Measurements from ENCODE around the gene CTNNA3. TPM values are rescaled to one million over a fixed set of nuclear protein-coding genes. Genes with fewer than 3 reads are reported as not detected.

CTNNA3 gene
- total and polyA plus RNA-seq, 2 of the 4 experiments (the other 2 are of a cell fraction), result 0.19 to 0.90 TPM

GRCh38 chr10:66942407-66942806, 753.6 kb downstream of the CTNNA3 start:
- H3K4me1 ChIP-seq (ENCODE audit: control insufficient read depth, insufficient read depth, low read length), result no peaks in the 10 kb centered on the region
- H3K36me3 ChIP-seq (ENCODE audit: control insufficient read depth, insufficient read depth, low read length), result no peaks in the 10 kb centered on the region
- H2AK9ac ChIP-seq (replicated peaks; ENCODE audit: low read depth, low read length, poor library complexity), result no peak overlapping the region
- CTCF ChIA-PET, result no interaction called here
- no peak overlapping the region for H3K9ac ChIP-seq (ENCODE audit: low read depth, low read length)
- H3K9me1 ChIP-seq (ENCODE audit: insufficient read depth, low read length), result no peaks in the 10 kb centered on the region
- no peak for TF ChIP-seq CEBPB (IDR thresholded peaks at IDR 0.05; ENCODE audit: low read depth, low read length)
- TF ChIP-seq, protein P1, sequence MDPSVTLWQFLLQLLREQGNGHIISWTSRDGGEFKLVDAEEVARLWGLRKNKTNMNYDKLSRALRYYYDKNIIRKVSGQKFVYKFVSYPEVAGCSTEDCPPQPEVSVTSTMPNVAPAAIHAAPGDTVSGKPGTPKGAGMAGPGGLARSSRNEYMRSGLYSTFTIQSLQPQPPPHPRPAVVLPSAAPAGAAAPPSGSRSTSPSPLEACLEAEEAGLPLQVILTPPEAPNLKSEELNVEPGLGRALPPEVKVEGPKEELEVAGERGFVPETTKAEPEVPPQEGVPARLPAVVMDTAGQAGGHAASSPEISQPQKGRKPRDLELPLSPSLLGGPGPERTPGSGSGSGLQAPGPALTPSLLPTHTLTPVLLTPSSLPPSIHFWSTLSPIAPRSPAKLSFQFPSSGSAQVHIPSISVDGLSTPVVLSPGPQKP (IDR thresholded peaks at IDR 0.05; ENCODE audit: borderline replicate concordance, low read depth, low read length), result no peak
- no peak for TF ChIP-seq BHLHE40 (IDR thresholded peaks at IDR 0.05; ENCODE audit: low read depth, low read length)
- TF ChIP-seq RFX5 (IDR thresholded peaks at IDR 0.05; ENCODE audit: low read depth, low read length), result no peak
- TF ChIP-seq MAZ (IDR thresholded peaks at IDR 0.05; ENCODE audit: borderline replicate concordance, low read depth, low read length), result no peak
- no peak for TF ChIP-seq POLR2A (IDR thresholded peaks at IDR 0.05; ENCODE audit: low read depth, low read length)
- TF ChIP-seq USF2 (IDR thresholded peaks at IDR 0.05; ENCODE audit: low read depth, low read length), result no peak
- no peak for TF ChIP-seq RCOR1 (IDR thresholded peaks at IDR 0.05; ENCODE audit: insufficient replicate concordance, low read length)
- TF ChIP-seq RAD21 (IDR thresholded peaks at IDR 0.05; ENCODE audit: low read length), result no peak
- no peak for TF ChIP-seq MAFK (IDR thresholded peaks at IDR 0.05; ENCODE audit: low read depth, low read length)
- TF ChIP-seq, protein P2, sequence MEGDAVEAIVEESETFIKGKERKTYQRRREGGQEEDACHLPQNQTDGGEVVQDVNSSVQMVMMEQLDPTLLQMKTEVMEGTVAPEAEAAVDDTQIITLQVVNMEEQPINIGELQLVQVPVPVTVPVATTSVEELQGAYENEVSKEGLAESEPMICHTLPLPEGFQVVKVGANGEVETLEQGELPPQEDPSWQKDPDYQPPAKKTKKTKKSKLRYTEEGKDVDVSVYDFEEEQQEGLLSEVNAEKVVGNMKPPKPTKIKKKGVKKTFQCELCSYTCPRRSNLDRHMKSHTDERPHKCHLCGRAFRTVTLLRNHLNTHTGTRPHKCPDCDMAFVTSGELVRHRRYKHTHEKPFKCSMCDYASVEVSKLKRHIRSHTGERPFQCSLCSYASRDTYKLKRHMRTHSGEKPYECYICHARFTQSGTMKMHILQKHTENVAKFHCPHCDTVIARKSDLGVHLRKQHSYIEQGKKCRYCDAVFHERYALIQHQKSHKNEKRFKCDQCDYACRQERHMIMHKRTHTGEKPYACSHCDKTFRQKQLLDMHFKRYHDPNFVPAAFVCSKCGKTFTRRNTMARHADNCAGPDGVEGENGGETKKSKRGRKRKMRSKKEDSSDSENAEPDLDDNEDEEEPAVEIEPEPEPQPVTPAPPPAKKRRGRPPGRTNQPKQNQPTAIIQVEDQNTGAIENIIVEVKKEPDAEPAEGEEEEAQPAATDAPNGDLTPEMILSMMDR (conservative IDR thresholded peaks at IDR 0.05; ENCODE audit: low read depth, low read length), result no peak
- H2AK5ac ChIP-seq (ENCODE audit: low read depth, low read length), result no peak overlapping the region
- H2BK5ac ChIP-seq (ENCODE audit: low read depth, low read length, poor library complexity, severe bottlenecking), result no peak overlapping the region
- no peak overlapping the region for H3K27ac ChIP-seq (ENCODE audit: insufficient read depth, low read length)
- H3K18ac ChIP-seq (ENCODE audit: low read depth, low read length), result no peak overlapping the region
- POLR2A ChIA-PET (ENCODE audit: unreplicated experiment), result no interaction called here
- in situ Hi-C loops (cut with MboI; ENCODE audit: low sequenced_read_pairs) (loop anchor here (25.0 kb wide), 1 partner anchor 570 kb away; no protein-coding TSS in a partner anchor), dilution Hi-C loops (cut with HindIII; ENCODE audit: low sequenced_read_pairs, unreplicated experiment) (no loop called here), intact Hi-C loops (cut with micrococcal nuclease) (no loop called here)
- DNase-seq (no peak), ATAC-seq (ENCODE audit: low read depth) (no peak)
- no peaks in the 10 kb centered on the region for H3K9me3 ChIP-seq (ENCODE audit: control insufficient read depth, insufficient read depth, low read length)
- H3K4ac ChIP-seq (ENCODE audit: low read depth, low read length), result no peak overlapping the region
- no peaks in the 10 kb centered on the region for H3K27me3 ChIP-seq (ENCODE audit: control insufficient read depth, insufficient read depth, low read length)
- no peak overlapping the region for H4K91ac ChIP-seq (ENCODE audit: insufficient read depth, low read depth, low read length)
- H2AFZ ChIP-seq (replicated peaks; ENCODE audit: low read length, poor library complexity), result no peak overlapping the region
- no peaks in the 10 kb centered on the region for H4K20me1 ChIP-seq (ENCODE audit: insufficient read depth, low read length)
- H2BK120ac ChIP-seq (ENCODE audit: low read depth, low read length), result no peak overlapping the region
- H3K23ac ChIP-seq (ENCODE audit: low read depth, low read length), result no peak overlapping the region
- H4K5ac ChIP-seq (ENCODE audit: low read depth, low read length), result no peak overlapping the region
- WGBS, 2 experiments (ENCODE audit: extremely low coverage in 2 of 2, insufficient read length in 1 of 2), result no CpG with 5 or more reads among the region's 1 CpG
- no peaks in the 10 kb centered on the region for H3K79me1 ChIP-seq (ENCODE audit: low read depth in 1 of 2, low read length in 2 of 2)
- H3K14ac ChIP-seq (replicated peaks; ENCODE audit: low read depth, low read length), result no peak overlapping the region
- no peak overlapping the region for H3K4me2 ChIP-seq (ENCODE audit: low read depth, low read length)
- BruUV-seq (replicated peaks), result no TSS peak
- no peak overlapping the region for H3K56ac ChIP-seq (ENCODE audit: extremely low read depth, insufficient read depth, low read length)
- no peak overlapping the region for H3K4me3 ChIP-seq (ENCODE audit: insufficient read depth, low read depth, low read length)
- H2BK15ac ChIP-seq (ENCODE audit: low read depth, low read length), result no peak overlapping the region
- no peak overlapping the region for H2BK20ac ChIP-seq (ENCODE audit: low read depth, low read length)
- H4K8ac ChIP-seq (ENCODE audit: low read depth in 2 of 2, low read length in 2 of 2), result no peak overlapping the region
